HEK293T (cell line): ENCODE data around the gene GRAMD4.

ENCODE experiments used
- CTCF ChIA-PET: fragments of 350-600 bp; formaldehyde crosslinking; extraction: SDS; loops from one replicate; lab custom pipeline; 2021; ENCODE audit warnings: antibody characterized with exemption, inconsistent platforms; lab: Yijun Ruan, JAX
- POLR2A ChIA-PET: fragments of 350-600 bp; formaldehyde crosslinking; extraction: SDS; loops from one replicate; lab custom pipeline; 2020; ENCODE audit warnings: antibody characterized with exemption, inconsistent platforms; lab: Yijun Ruan, JAX
- DNase-seq: peaks from one replicate; pipeline ENCODE4 v3.0.0; 2012; ENCODE audit warnings: mixed read lengths; ENCODE audit errors: extremely low spot score
- ARNT ChIP-seq: fragments of 450-650 bp; IDR thresholded peaks from 2 replicates; pipeline ENCODE4 v1.6.1; 2017; ENCODE audit warnings: mild to moderate bottlenecking
- BHLHE40 ChIP-seq: fragments of 450-650 bp; IDR thresholded peaks from 2 replicates; pipeline ENCODE4 v1.6.1; 2016; ENCODE audit warnings: mild to moderate bottlenecking, moderate library complexity, borderline replicate concordance
- CTBP1 ChIP-seq: fragments of 450-650 bp; IDR thresholded peaks from 2 replicates; pipeline ENCODE4 v1.6.1; 2016; ENCODE audit warnings: borderline replicate concordance
- ELF4 ChIP-seq: fragments of 450-650 bp; IDR thresholded peaks from 2 replicates; pipeline ENCODE4 v1.6.1; 2017; ENCODE audit warnings: antibody characterized with exemption
- FOXA1 ChIP-seq: fragments of 450-650 bp; IDR thresholded peaks from 2 replicates; pipeline ENCODE4 v1.6.1; 2016; ENCODE audit warnings: mild to moderate bottlenecking
- FOXK2 ChIP-seq: fragments of 450-650 bp; IDR thresholded peaks from 2 replicates; pipeline ENCODE4 v1.6.1; 2016; ENCODE audit warnings: mild to moderate bottlenecking
- FOXM1 ChIP-seq: fragments of 450-650 bp; IDR thresholded peaks from 2 replicates; pipeline ENCODE4 v1.6.1; 2017; ENCODE audit warnings: mild to moderate bottlenecking, borderline replicate concordance
- HDGF ChIP-seq: fragments of 450-650 bp; IDR thresholded peaks from 2 replicates; pipeline ENCODE4 v1.6.1; 2017; ENCODE audit warnings: antibody characterized with exemption, borderline replicate concordance
- L3MBTL2 ChIP-seq: fragments of 450-650 bp; conservative IDR thresholded peaks from 2 replicates; pipeline ENCODE4 v1.6.1; 2016; ENCODE audit warnings: mild to moderate bottlenecking
- LEF1 ChIP-seq: fragments of 450-650 bp; IDR thresholded peaks from 2 replicates; pipeline ENCODE4 v1.6.1; 2017; ENCODE audit warnings: mild to moderate bottlenecking, borderline replicate concordance
- NFRKB ChIP-seq: fragments of 450-650 bp; IDR thresholded peaks from 2 replicates; pipeline ENCODE4 v1.6.1; 2016; ENCODE audit warnings: mild to moderate bottlenecking, moderate library complexity
- PKNOX1 ChIP-seq: fragments of 450-650 bp; IDR thresholded peaks from 2 replicates; pipeline ENCODE4 v1.6.1; 2016
- SP1 ChIP-seq: fragments of 450-650 bp; IDR thresholded peaks from 2 replicates; pipeline ENCODE4 v1.6.1; 2017
- SUZ12 ChIP-seq: fragments of 450-650 bp; IDR thresholded peaks from 2 replicates; pipeline ENCODE4 v1.6.1; 2016; ENCODE audit warnings: mild to moderate bottlenecking
- TARDBP ChIP-seq: fragments of 450-650 bp; IDR thresholded peaks from 2 replicates; pipeline ENCODE4 v1.6.1; 2016
- ZNF384 ChIP-seq: fragments of 450-650 bp; IDR thresholded peaks from 2 replicates; pipeline ENCODE4 v1.6.1; 2016

Gene GRAMD4

GRCh38 chr22:46721501-46722085 lies 101.4 kb downstream of the GRAMD4 start:
- TF ChIP-seq HDGF, result no peak
- no peak for TF ChIP-seq ZNF384
- TF ChIP-seq LEF1, result no peak
- no peak for TF ChIP-seq PKNOX1
- TF ChIP-seq SP1, result no peak
- no peak for TF ChIP-seq ARNT
- TF ChIP-seq FOXA1, result no peak
- TF ChIP-seq SUZ12, result no peak
- no peak for TF ChIP-seq TARDBP
- POLR2A ChIA-PET, result no interaction called here
- DNase-seq, result no peak
- CTCF ChIA-PET, result no interaction called here

- ChIA-PET CTCF (no interaction called here), POLR2A (no interaction called here)
- no peak for DNase-seq
- TF ChIP-seq ARNT, result no peak
- TF ChIP-seq FOXK2, result no peak
- no peak for TF ChIP-seq FOXM1
- TF ChIP-seq CTBP1, result no peak
- TF ChIP-seq NFRKB, result no peak
- no peak for TF ChIP-seq L3MBTL2
- TF ChIP-seq ELF4, result no peak
- TF ChIP-seq FOXA1, result no peak
- no peak for TF ChIP-seq SUZ12
- no peak for TF ChIP-seq ZNF384
- TF ChIP-seq BHLHE40, result no peak
- TF ChIP-seq PKNOX1, result no peak
- no peak for TF ChIP-seq LEF1
- TF ChIP-seq SP1, result no peak
- TF ChIP-seq HDGF, result no peak
- no peak for TF ChIP-seq TARDBP
These were observed 103.7 kb downstream of the GRAMD4 start for GRCh38 chr22:46723882-46724281.

GRCh38 chr22:46725096-46725495 lies 104.9 kb downstream of the GRAMD4 start:
- POLR2A ChIA-PET, result no interaction called here

GRCh38 chr22:46726066-46726985 lies 106.1 kb downstream of the GRAMD4 start:
- CTCF ChIA-PET, result no interaction called here
- DNase-seq, result no peak
- POLR2A ChIA-PET, result no interaction called here
- TF ChIP-seq ZNF384 (no peak), PKNOX1 (no peak), FOXA1 (no peak), SP1 (no peak), ELF4 (no peak), HDGF (no peak), FOXM1 (no peak), ARNT (no peak), FOXK2 (no peak)

More at GRCh38 chr22:46725096-46725495, 104.9 kb downstream of the GRAMD4 start:
- no peak for DNase-seq
- TF ChIP-seq BHLHE40 (no peak), FOXK2 (no peak), SUZ12 (no peak), CTBP1 (no peak), L3MBTL2 (no peak), TARDBP (no peak), HDGF (no peak), ZNF384 (no peak), NFRKB (no peak)
- CTCF ChIA-PET, result no interaction called here

GRCh38 chr22:46726986-46727317 lies 106.8 kb downstream of the GRAMD4 start:
- no peak for DNase-seq
- POLR2A ChIA-PET, result no interaction called here
- TF ChIP-seq TARDBP, result no peak
- no peak for TF ChIP-seq LEF1
- CTCF ChIA-PET, result no interaction called here

GRCh38 chr22:46727813-46728364 lies 107.7 kb downstream of the GRAMD4 start:
- ChIA-PET CTCF (no interaction called here), POLR2A (no interaction called here)
- TF ChIP-seq ZNF384 (no peak), CTBP1 (no peak)
- no peak for DNase-seq
